ENCODE data around the gene OR7A5.
"Not testable (repeated sequence)": the region's sequence is repeated elsewhere in the genome, so short reads cannot be mapped to it uniquely, and the experiment has no call there.

DNA sequence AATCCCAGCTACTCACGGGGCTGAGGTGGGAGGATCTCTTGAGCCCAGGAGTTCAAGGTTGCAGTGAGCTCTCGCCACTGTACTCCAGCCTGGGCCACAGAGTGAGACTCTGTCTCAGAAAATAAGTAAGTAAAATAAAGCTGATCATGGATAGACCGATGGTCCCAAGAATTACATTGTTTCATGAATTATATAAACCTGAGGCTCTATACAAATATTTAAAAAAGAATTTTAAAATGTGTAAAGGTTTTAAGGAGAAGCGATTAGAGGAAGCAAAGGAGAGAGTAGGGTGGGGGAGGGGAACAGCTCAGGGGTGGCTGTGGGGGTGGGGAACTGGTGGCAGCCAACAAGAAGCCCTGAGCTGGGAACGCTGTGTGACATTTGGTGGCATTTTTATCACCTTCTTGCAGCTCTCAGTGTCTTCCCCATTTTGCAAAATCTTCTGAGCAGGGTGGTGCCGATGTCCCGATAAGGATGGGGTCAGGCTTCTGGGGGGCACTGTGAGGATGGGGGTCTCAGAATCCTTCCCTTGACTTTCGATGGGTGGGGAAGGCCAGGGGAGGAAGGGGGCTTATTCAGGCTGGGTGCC lies 51.5 kb downstream of the OR7A5 start:
- TF ChIP-seq, protein P1, sequence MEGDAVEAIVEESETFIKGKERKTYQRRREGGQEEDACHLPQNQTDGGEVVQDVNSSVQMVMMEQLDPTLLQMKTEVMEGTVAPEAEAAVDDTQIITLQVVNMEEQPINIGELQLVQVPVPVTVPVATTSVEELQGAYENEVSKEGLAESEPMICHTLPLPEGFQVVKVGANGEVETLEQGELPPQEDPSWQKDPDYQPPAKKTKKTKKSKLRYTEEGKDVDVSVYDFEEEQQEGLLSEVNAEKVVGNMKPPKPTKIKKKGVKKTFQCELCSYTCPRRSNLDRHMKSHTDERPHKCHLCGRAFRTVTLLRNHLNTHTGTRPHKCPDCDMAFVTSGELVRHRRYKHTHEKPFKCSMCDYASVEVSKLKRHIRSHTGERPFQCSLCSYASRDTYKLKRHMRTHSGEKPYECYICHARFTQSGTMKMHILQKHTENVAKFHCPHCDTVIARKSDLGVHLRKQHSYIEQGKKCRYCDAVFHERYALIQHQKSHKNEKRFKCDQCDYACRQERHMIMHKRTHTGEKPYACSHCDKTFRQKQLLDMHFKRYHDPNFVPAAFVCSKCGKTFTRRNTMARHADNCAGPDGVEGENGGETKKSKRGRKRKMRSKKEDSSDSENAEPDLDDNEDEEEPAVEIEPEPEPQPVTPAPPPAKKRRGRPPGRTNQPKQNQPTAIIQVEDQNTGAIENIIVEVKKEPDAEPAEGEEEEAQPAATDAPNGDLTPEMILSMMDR (conservative IDR thresholded peaks at IDR 0.05; ENCODE audit: low read depth, low read length) = not testable (repeated sequence)
- not testable (repeated sequence) for TF ChIP-seq EZH2 (IDR thresholded peaks at IDR 0.05; ENCODE audit: low read length, unreplicated experiment)
